HepG2 (cell line): ENCODE results near the gene SPTB. TPM values are rescaled to one million over a fixed set of nuclear protein-coding genes. Genes with fewer than 3 reads are reported as not detected.
A peak's percentile ranks its signal among the peaks of the same experiment; 100 is the strongest.

Source experiments
- ATAC-seq: fragments of 200-7000 bp; cut with Tn5 transposase; 3 replicates; pipeline ENCODE4 v1.9.1; 2020; ENCODE audit warnings: mild to moderate bottlenecking, moderate library complexity
- BruUV-seq: library from RNA; stranded (reverse); fragments of 400-500 nt; replicated peaks from 2 replicates; lab custom pipeline; 2021; lab: Mats Ljungman, UMichigan
- CTCF ChIA-PET: fragments of 300-600 bp; formaldehyde crosslinking; extraction: SDS; loops from one replicate; lab custom pipeline; 2021; ENCODE audit warnings: low total read pairs, inconsistent platforms, low intra/inter-chr PET ratio; lab: Yijun Ruan, JAX
- POLR2A ChIA-PET: fragments of 350-600 bp; sonication (Branson Sonifier 250); formaldehyde crosslinking; loops from one replicate; lab custom pipeline; 2020; ENCODE audit warnings: antibody characterized with exemption, inconsistent platforms; lab: Yijun Ruan, JAX
- DNase-seq: peaks from one replicate; pipeline ENCODE4 v3.0.0-alpha.2; 2015; ENCODE audit warnings: low spot score
- FAIRE-seq: peaks from 3 replicates; lab custom pipeline; 2011; peaks lifted over from hg19 to GRCh38; lab: Jason Lieb, UNC
- H2AFZ ChIP-seq: one replicate; pipeline ENCODE4 v1.6.1; 2011; ENCODE audit warnings: low read length, inconsistent platforms
- H3K27ac ChIP-seq: fragments of 300-600 bp; 3 replicates; pipeline ENCODE4 v1.8.0; 2011; ENCODE audit warnings: mixed run types, mild to moderate bottlenecking, mixed read lengths, low read length, inconsistent platforms; ENCODE audit not compliant: insufficient read depth; ENCODE audit errors: extremely low read length
- H3K27me3 ChIP-seq, 2 experiments: fragments of 200-600 bp in 1 of 2; 2 replicates in 1 of 2; 3 replicates in 1 of 2; pipeline versions ENCODE4 v1.6.0 to v1.8.0; 2011; ENCODE audit warnings: low read length in 2 of 2, mild to moderate bottlenecking in 2 of 2, moderate library complexity in 2 of 2, inconsistent platforms in 1 of 2; ENCODE audit not compliant: insufficient read depth in 2 of 2, control insufficient read depth in 1 of 2
- H3K36me3 ChIP-seq, 2 experiments: fragments of 200-600 bp in 1 of 2; replicated peaks in 1 of 2; 2 replicates in 1 of 2; 3 replicates in 1 of 2; pipeline versions ENCODE4 v1.5.1 to v1.8.0; 2011; ENCODE audit warnings: low read length in 2 of 2, inconsistent platforms in 1 of 2; ENCODE audit not compliant: insufficient read depth in 2 of 2, control insufficient read depth in 1 of 2
- H3K4me1 ChIP-seq: 2 replicates; pipeline ENCODE4 v1.5.1; 2012; ENCODE audit warnings: low read length, inconsistent platforms; ENCODE audit not compliant: insufficient read depth
- H3K4me2 ChIP-seq: 2 replicates; pipeline ENCODE4 v1.6.0; 2011; ENCODE audit warnings: low read depth, low read length, inconsistent platforms
- H3K4me3 ChIP-seq, 3 experiments: fragments of 200-600 bp in 1 of 3; sonication (generic), shearing (Covaris generic) in 1 of 3; replicated peaks in 1 of 3; 2 replicates each; pipeline ENCODE4 v1.5.1; 2011 to 2016; ENCODE audit warnings: low read length in 3 of 3, inconsistent platforms in 2 of 3, low read depth in 2 of 3, mild to moderate bottlenecking in 2 of 3, control low read depth in 1 of 3, mixed read lengths in 1 of 3; ENCODE audit not compliant: insufficient read depth in 1 of 3
- H3K79me2 ChIP-seq: one replicate; pipeline ENCODE4 v1.6.1; 2011; ENCODE audit warnings: low read length, inconsistent platforms; ENCODE audit not compliant: insufficient read depth
- H3K9ac ChIP-seq: 2 replicates; pipeline ENCODE4 v1.6.0; 2011; ENCODE audit warnings: mild to moderate bottlenecking, low read depth, low read length, inconsistent platforms; ENCODE audit not compliant: insufficient read depth
- H3K9me3 ChIP-seq: 2 replicates; pipeline ENCODE4 v1.5.1; 2012; ENCODE audit warnings: mild to moderate bottlenecking, low read length
- H4K20me1 ChIP-seq: 2 replicates; pipeline ENCODE4 v1.6.0; 2011; ENCODE audit warnings: inconsistent platforms, mild to moderate bottlenecking, low read length, moderate library complexity; ENCODE audit not compliant: insufficient read depth
- GABPA ChIP-seq, 2 experiments: IDR thresholded peaks; 2 replicates each; pipeline ENCODE4 v1.6.1; 2011 to 2016; ENCODE audit warnings: low read depth in 2 of 2, low read length in 1 of 2, missing biosample characterization in 1 of 2, missing genetic modification characterization in 1 of 2
- GFI1 ChIP-seq: sonication (generic); formaldehyde crosslinking; IDR thresholded peaks from 2 replicates; pipeline ENCODE4 v1.5.0; 2020; ENCODE audit warnings: missing genetic modification reagents, mild to moderate bottlenecking, borderline replicate concordance
- TAF15 ChIP-seq: fragments of 200-400 bp; formaldehyde crosslinking; IDR thresholded peaks from one replicate; pipeline ENCODE4 v1.6.1; 2018; ENCODE audit warnings: mild to moderate bottlenecking, low read depth, low read length; ENCODE audit not compliant: poor library complexity, severe bottlenecking
- ZKSCAN5 ChIP-seq: sonication (generic); formaldehyde crosslinking; IDR thresholded peaks from 2 replicates; pipeline ENCODE4 v1.5.1; 2020; ENCODE audit warnings: mild to moderate bottlenecking, missing genetic modification reagents
- WGBS: methylation state at CpG from one replicate; pipeline ENCODE4 v1.1.6; 2017; ENCODE audit warnings: low lambda C conversion rate; 5-methylcytosine and 5-hydroxymethylcytosine counted together
- in situ Hi-C: cut with HindIII; loops from 2 replicates; pipeline ENCODE4 v1.10.0; 2017; ENCODE audit warnings: low pct_unique_long_range_greater_than_20kb; ENCODE audit not compliant: extremely low pct_ligation_motif_present
- intact Hi-C: fragments of 100-400 bp; cut with micrococcal nuclease; formaldehyde crosslinking; loops from one replicate; pipeline ENCODE4 v1.10.0; 2022; ENCODE audit not compliant: unreplicated experiment
- polyA plus RNA-seq, 8 experiments: library from polyadenylated mRNA; depleted of rRNA in 3 of 8; stranded (reverse) in 7 of 8; unstranded in 1 of 8; fragments of >200 nt; fragmentation: Illumina TruSeq in 4 of 8; extraction: Trizol in 4 of 8; gene quantifications; 2 replicates each; pipeline versions ENCODE4 v1.2.1 to v1.2.3, GENCODE V29; 2011 to 2016; ENCODE audit warnings: low read depth in 4 of 8, missing spikeins in 1 of 8, mixed read lengths in 1 of 8; ENCODE audit not compliant: insufficient read depth in 1 of 8
- total RNA-seq, 5 experiments: library from RNA; depleted of rRNA; stranded (reverse); fragments of >200 nt; fragmentation: Illumina TruSeq; extraction: Trizol; gene quantifications; 2 replicates each; pipeline ENCODE4 v1.2.3, GENCODE V29; 2016; ENCODE audit warnings: low read depth in 1 of 5
- TF ChIP-seq, protein P1 (sequence below): sonication (generic); formaldehyde crosslinking; IDR thresholded peaks from 2 replicates; pipeline ENCODE4 v1.8.0; 2022; ENCODE audit warnings: mild to moderate bottlenecking, missing genetic modification reagents; ENCODE audit not compliant: insufficient replicate concordance
- TF ChIP-seq, protein P2 (sequence below): sonication (generic); formaldehyde crosslinking; IDR thresholded peaks from 2 replicates; pipeline ENCODE4 v1.5.0; 2020; ENCODE audit warnings: mild to moderate bottlenecking, missing genetic modification reagents

The SPTB gene
- total and polyA plus RNA-seq, 2 of the 13 experiments (the other 11 are each of a cell fraction or from before 2014, with no cell fraction given) = 0.01 to 0.02 TPM

DNA sequence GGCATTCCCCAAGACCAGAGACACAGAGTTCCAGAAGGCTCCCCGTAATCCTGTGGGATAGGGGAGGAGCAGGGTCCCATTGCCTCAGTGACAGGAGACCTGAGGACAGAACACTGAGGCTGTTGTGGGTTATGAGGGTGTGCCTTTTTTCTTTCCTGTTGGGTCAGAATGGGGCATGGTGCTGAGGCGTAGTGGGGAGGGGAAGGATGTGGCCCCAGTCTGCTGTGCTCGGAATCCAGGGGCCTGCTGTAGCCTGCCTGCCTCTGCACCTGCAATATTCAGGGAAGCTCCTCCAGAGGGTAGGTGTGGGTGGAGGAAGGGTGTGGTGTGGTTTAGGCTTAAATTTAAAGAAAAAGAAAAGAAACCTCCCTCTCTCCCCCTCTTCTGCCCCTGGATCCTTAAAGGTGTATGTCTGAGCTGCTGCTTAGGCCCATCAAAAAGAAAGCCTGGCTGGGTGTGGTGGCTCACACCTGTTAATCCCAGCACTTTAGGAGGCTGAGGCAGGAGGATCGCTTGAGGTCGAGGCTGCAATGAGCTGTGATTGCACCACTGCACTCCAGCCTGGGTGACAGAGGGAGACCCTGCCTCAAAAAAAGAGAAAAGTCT lies 156.8 kb downstream of the SPTB start:
- no peak overlapping the region for H3K4me3 ChIP-seq
- FAIRE-seq (no peak), DNase-seq (no peak), ATAC-seq (no peak)
- TF ChIP-seq, protein P1, sequence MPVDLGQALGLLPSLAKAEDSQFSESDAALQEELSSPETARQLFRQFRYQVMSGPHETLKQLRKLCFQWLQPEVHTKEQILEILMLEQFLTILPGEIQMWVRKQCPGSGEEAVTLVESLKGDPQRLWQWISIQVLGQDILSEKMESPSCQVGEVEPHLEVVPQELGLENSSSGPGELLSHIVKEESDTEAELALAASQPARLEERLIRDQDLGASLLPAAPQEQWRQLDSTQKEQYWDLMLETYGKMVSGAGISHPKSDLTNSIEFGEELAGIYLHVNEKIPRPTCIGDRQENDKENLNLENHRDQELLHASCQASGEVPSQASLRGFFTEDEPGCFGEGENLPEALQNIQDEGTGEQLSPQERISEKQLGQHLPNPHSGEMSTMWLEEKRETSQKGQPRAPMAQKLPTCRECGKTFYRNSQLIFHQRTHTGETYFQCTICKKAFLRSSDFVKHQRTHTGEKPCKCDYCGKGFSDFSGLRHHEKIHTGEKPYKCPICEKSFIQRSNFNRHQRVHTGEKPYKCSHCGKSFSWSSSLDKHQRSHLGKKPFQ (CRISPR knock-in tag) = no peak
- TF ChIP-seq GABPA (IDR thresholded peaks at IDR 0.05; ENCODE audit: low read depth, low read length) = no peak
- no peak for TF ChIP-seq GABPA (CRISPR knock-in tag; IDR thresholded peaks at IDR 0.05; ENCODE audit: low read depth)
- TF ChIP-seq GFI1 = no peak
- no peak for TF ChIP-seq TAF15
- TF ChIP-seq, protein P2, sequence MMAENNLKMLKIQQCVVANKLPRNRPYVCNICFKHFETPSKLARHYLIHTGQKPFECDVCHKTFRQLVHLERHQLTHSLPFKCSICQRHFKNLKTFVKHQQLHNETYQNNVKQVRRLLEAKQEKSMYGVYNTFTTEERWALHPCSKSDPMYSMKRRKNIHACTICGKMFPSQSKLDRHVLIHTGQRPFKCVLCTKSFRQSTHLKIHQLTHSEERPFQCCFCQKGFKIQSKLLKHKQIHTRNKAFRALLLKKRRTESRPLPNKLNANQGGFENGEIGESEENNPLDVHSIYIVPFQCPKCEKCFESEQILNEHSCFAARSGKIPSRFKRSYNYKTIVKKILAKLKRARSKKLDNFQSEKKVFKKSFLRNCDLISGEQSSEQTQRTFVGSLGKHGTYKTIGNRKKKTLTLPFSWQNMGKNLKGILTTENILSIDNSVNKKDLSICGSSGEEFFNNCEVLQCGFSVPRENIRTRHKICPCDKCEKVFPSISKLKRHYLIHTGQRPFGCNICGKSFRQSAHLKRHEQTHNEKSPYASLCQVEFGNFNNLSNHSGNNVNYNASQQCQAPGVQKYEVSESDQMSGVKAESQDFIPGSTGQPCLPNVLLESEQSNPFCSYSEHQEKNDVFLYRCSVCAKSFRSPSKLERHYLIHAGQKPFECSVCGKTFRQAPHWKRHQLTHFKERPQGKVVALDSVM (CRISPR knock-in tag) = 0 out of 2 replicates have a peak, but pooled peaks have one; percentile 30
- no peak for TF ChIP-seq ZKSCAN5 (CRISPR knock-in tag)
- 96% methylated on average over 5 of the region's 5 CpGs for WGBS
- peaks cover 58% of the 10 kb centered on the region for H3K4me1 ChIP-seq
- no TSS peak for BruUV-seq
- in situ Hi-C loops (no loop called here), intact Hi-C loops (no loop called here)
- no peak overlapping the region for H3K9ac ChIP-seq
- no peaks in the 10 kb centered on the region for H4K20me1 ChIP-seq
- peaks cover 13% of the 10 kb centered on the region for H3K79me2 ChIP-seq
- H3K9me3 ChIP-seq = no peaks in the 10 kb centered on the region
- ChIA-PET CTCF (no interaction called here), POLR2A (interaction anchor here (1.3 kb wide), 1 partner anchor 15 kb away, joined by 3 read pairs; no protein-coding TSS in a partner anchor)
- H3K27ac ChIP-seq = no peak overlapping the region
- peaks cover 2 to 3% of the 10 kb centered on the region in 2 experiments; a peak in 2 of 5 replicates for H3K36me3 ChIP-seq
- H3K27me3 ChIP-seq = no peaks in the 10 kb centered on the region
- H2AFZ ChIP-seq = no peak overlapping the region
- no peak overlapping the region for H3K4me2 ChIP-seq
